PC-9 (cell line): ENCODE data around the gene HSPA12A.

Source experiments
- EZH2 ChIP-seq: fragments of 200-600 bp; sonication (generic); IDR thresholded peaks from 2 replicates; pipeline ENCODE4 v1.8.0; 2017; ENCODE audit warnings: antibody characterized with exemption, low read depth
- TF ChIP-seq, protein P1 (sequence below): fragments of 200-600 bp; sonication (generic); conservative IDR thresholded peaks from 2 replicates; pipeline ENCODE4 v1.6.1; 2017; ENCODE audit warnings: mixed run types, antibody characterized with exemption, mild to moderate bottlenecking, moderate library complexity

DNA sequence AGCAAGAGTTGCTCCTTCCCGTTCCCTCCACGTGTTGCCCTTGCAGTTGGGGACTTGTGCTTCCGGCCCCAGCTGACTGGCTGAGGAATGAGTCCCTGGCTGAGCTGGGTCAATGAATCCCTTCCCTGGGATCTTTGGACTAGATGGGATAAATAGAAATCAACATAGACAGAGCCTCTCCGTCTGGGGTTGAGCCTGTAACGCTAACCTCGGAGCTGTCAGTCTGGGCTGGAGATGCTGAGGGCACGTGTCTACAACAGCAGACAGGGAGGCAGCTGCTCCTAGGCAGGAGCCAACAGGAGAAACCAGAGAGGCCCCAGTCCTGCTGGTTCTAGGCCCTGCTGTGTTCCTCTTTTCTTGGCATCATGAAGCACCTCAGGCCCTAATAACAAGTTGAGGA, 42.3 kb upstream of the HSPA12A start:
- TF ChIP-seq, protein P1, sequence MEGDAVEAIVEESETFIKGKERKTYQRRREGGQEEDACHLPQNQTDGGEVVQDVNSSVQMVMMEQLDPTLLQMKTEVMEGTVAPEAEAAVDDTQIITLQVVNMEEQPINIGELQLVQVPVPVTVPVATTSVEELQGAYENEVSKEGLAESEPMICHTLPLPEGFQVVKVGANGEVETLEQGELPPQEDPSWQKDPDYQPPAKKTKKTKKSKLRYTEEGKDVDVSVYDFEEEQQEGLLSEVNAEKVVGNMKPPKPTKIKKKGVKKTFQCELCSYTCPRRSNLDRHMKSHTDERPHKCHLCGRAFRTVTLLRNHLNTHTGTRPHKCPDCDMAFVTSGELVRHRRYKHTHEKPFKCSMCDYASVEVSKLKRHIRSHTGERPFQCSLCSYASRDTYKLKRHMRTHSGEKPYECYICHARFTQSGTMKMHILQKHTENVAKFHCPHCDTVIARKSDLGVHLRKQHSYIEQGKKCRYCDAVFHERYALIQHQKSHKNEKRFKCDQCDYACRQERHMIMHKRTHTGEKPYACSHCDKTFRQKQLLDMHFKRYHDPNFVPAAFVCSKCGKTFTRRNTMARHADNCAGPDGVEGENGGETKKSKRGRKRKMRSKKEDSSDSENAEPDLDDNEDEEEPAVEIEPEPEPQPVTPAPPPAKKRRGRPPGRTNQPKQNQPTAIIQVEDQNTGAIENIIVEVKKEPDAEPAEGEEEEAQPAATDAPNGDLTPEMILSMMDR: no peak
- TF ChIP-seq EZH2: no peak
